Fibroblast of lung (primary cell): ENCODE measurements around the gene EPHB6.

Experiments used
- CTCF ChIP-seq, 2 donors: IDR thresholded peaks in 1 of 2; conservative IDR thresholded peaks in 1 of 2; 1 replicate in 1 of 2; 2 replicates in 1 of 2; pipeline ENCODE4 v1.5.1; 2011 to 2012; ENCODE audit warnings: low read length in 2 of 2, control low read depth in 1 of 2, inconsistent platforms in 1 of 2, low read depth in 1 of 2, mild to moderate bottlenecking in 1 of 2
- EZH2 ChIP-seq: IDR thresholded peaks from 2 replicates; pipeline ENCODE4 v1.5.1; 2012; ENCODE audit warnings: low read length, control low read depth, mild to moderate bottlenecking; ENCODE audit errors: missing control alignments

GRCh38 chr7:142819530-142819929 is 35.3 kb upstream of the EPHB6 start:
- TF ChIP-seq CTCF (conservative IDR thresholded peaks at IDR 0.05 in 1 of 2, IDR thresholded peaks at IDR 0.05 in 1 of 2; ENCODE audit: low read depth in 1 of 2, low read length in 2 of 2) = no peak
- TF ChIP-seq EZH2 = no peak
